DOHH2 (cell line): Measurements from ENCODE around the gene SH3RF3.
"Not testable (repeated sequence)": the region's sequence is repeated elsewhere in the genome, so short reads cannot be mapped to it uniquely, and the experiment has no call there.

Source experiments
- H3F3A ChIP-seq: fragments of 200-600 bp; sonication (generic), shearing (Covaris generic); 2 replicates; pipeline ENCODE4 v1.6.0; 2016; ENCODE audit warnings: antibody characterized with exemption, mild to moderate bottlenecking; ENCODE audit not compliant: control insufficient read depth, insufficient read depth
- H3K27ac ChIP-seq: fragments of 200-600 bp; sonication (generic); 2 replicates; pipeline ENCODE4 v1.5.1; 2014; ENCODE audit warnings: low read depth, mild to moderate bottlenecking, low read length, moderate library complexity
- H3K27me3 ChIP-seq: fragments of 200-600 bp; sonication (generic); 2 replicates; pipeline ENCODE4 v1.6.1; 2014; ENCODE audit warnings: mild to moderate bottlenecking, low read length, mixed read lengths; ENCODE audit not compliant: control insufficient read depth
- H3K36me3 ChIP-seq: fragments of 200-600 bp; sonication (generic); 2 replicates; pipeline ENCODE4 v1.6.1; 2014; ENCODE audit warnings: mild to moderate bottlenecking, low read length, moderate library complexity, mixed read lengths; ENCODE audit not compliant: control insufficient read depth
- H3K4me1 ChIP-seq: fragments of 200-600 bp; sonication (generic); 2 replicates; pipeline ENCODE4 v1.6.1; 2014; ENCODE audit warnings: mild to moderate bottlenecking, low read length, mixed read lengths; ENCODE audit not compliant: control insufficient read depth
- H3K4me2 ChIP-seq: fragments of 200-600 bp; sonication (generic); 2 replicates; pipeline ENCODE4 v1.6.0; 2014; ENCODE audit warnings: mild to moderate bottlenecking, low read length, moderate library complexity
- H3K4me3 ChIP-seq: fragments of 200-600 bp; sonication (generic); 2 replicates; pipeline ENCODE4 v1.5.1; 2014; ENCODE audit warnings: mild to moderate bottlenecking, low read length, mixed read lengths
- H3K79me2 ChIP-seq: fragments of 200-600 bp; sonication (generic); 2 replicates; pipeline ENCODE4 v1.6.1; 2014; ENCODE audit warnings: mild to moderate bottlenecking, low read length, mixed read lengths; ENCODE audit not compliant: control insufficient read depth
- H3K9me2 ChIP-seq: fragments of 200-600 bp; sonication (generic); replicated peaks from 2 replicates; pipeline ENCODE4 v1.6.1; 2014; ENCODE audit warnings: mild to moderate bottlenecking, low read length, mixed read lengths; ENCODE audit not compliant: control insufficient read depth
- H3K9me3 ChIP-seq: fragments of 200-600 bp; sonication (generic); 2 replicates; pipeline ENCODE4 v1.6.1; 2014; ENCODE audit warnings: antibody characterized with exemption, low read length, mixed read lengths; ENCODE audit not compliant: control insufficient read depth, insufficient read depth
- H4K20me1 ChIP-seq: fragments of 200-600 bp; sonication (generic); 2 replicates; pipeline ENCODE4 v1.6.0; 2014; ENCODE audit warnings: low read depth, mild to moderate bottlenecking, antibody characterized with exemption, low read length, moderate library complexity; ENCODE audit not compliant: control insufficient read depth, insufficient read depth
- EZH2phosphoT487 ChIP-seq: fragments of 200-600 bp; sonication (generic); IDR thresholded peaks from 2 replicates; pipeline ENCODE4 v1.6.1; 2017; ENCODE audit warnings: borderline replicate concordance, mild to moderate bottlenecking, antibody characterized with exemption, low read length, moderate library complexity, mixed read lengths
- TF ChIP-seq, protein P1 (sequence below): fragments of 200-600 bp; sonication (generic); IDR thresholded peaks from one replicate; pipeline ENCODE4 v1.5.1; 2014; ENCODE audit warnings: antibody characterized with exemption, mild to moderate bottlenecking, low read depth, low read length; ENCODE audit not compliant: poor library complexity, severe bottlenecking

Gene SH3RF3

DNA sequence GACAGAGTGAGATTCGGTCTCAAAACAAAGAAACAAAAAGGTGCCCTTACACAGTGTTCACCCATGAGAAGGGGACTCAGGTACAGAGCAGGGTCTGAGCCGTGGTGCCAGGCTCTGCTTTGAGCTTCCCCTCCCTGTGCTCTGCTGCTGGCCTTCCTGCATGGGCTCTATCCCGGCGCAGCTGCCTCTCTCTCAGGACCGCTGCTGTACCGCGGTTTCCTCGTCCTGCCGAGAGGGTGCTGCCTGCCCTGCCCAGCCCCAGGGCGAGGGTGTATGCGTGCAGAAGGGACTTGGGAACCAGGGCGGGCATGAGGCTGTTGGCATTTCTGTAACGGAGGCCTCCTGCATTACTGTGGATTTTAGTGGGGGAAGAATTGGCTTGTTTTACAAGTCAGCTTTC, 30.1 kb downstream of the SH3RF3 start:
- Histone ChIP-seq H3K9me3 (no peaks in the 10 kb centered on the region), H3K4me3 (no peak overlapping the region), H3K79me2 (no peaks in the 10 kb centered on the region), H3K27me3 (no peaks in the 10 kb centered on the region), H3K36me3 (no peaks in the 10 kb centered on the region), H4K20me1 (no peaks in the 10 kb centered on the region), H3K27ac (no peak overlapping the region), H3K9me2 (no peaks in the 10 kb centered on the region), H3K4me2 (no peak overlapping the region), H3F3A (no peaks in the 10 kb centered on the region), H3K4me1 (no peaks in the 10 kb centered on the region)
- TF ChIP-seq EZH2phosphoT487, result no peak
- TF ChIP-seq, protein P1, sequence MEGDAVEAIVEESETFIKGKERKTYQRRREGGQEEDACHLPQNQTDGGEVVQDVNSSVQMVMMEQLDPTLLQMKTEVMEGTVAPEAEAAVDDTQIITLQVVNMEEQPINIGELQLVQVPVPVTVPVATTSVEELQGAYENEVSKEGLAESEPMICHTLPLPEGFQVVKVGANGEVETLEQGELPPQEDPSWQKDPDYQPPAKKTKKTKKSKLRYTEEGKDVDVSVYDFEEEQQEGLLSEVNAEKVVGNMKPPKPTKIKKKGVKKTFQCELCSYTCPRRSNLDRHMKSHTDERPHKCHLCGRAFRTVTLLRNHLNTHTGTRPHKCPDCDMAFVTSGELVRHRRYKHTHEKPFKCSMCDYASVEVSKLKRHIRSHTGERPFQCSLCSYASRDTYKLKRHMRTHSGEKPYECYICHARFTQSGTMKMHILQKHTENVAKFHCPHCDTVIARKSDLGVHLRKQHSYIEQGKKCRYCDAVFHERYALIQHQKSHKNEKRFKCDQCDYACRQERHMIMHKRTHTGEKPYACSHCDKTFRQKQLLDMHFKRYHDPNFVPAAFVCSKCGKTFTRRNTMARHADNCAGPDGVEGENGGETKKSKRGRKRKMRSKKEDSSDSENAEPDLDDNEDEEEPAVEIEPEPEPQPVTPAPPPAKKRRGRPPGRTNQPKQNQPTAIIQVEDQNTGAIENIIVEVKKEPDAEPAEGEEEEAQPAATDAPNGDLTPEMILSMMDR, result no peak

DNA sequence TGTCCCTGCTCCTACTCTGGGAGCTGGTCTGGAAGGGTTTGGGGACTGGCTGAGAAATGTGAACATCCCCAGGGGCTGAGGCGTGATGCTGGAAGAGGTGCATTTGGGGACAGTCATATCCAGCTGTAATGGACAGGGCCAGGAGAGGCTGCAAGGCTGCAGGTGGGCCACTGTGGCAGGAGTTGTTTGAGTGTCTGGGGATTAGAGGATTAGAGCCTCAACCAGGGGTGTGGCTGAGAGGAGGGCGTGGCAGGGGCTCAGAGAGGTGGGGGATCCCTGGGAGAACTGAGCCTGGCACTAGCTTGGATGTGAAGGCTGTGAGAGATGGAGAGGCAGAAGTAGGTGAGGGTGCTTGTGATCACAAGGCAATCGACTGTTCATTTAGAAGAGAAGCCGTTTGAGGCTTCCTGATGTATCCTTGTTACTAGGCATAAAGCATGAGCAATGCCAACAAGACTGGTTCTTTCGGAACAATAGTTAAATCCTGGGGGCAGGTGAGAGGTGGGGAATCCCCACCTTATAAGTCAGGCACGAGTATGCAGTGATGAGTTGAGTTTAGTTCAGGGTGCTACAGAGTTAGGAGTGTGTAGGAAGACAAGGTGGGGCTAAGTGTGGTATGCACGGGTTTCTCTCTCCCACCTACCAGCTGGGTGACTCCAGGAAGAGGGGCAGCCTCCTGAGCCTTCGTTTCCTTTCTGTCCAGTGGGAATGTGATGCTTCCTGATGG, 31.9 kb downstream of the SH3RF3 start:
- H3K36me3 ChIP-seq, result no peaks in the 10 kb centered on the region
- H3K27ac ChIP-seq, result no peak overlapping the region
- H4K20me1 ChIP-seq, result no peaks in the 10 kb centered on the region
- H3F3A ChIP-seq, result no peaks in the 10 kb centered on the region
- no peaks in the 10 kb centered on the region for H3K9me2 ChIP-seq
- H3K27me3 ChIP-seq, result no peaks in the 10 kb centered on the region
- H3K4me1 ChIP-seq, result no peaks in the 10 kb centered on the region
- H3K4me2 ChIP-seq, result no peak overlapping the region
- no peak overlapping the region for H3K4me3 ChIP-seq
- no peaks in the 10 kb centered on the region for H3K9me3 ChIP-seq
- no peak for TF ChIP-seq EZH2phosphoT487
- TF ChIP-seq, protein P1, result no peak
- no peaks in the 10 kb centered on the region for H3K79me2 ChIP-seq

DNA sequence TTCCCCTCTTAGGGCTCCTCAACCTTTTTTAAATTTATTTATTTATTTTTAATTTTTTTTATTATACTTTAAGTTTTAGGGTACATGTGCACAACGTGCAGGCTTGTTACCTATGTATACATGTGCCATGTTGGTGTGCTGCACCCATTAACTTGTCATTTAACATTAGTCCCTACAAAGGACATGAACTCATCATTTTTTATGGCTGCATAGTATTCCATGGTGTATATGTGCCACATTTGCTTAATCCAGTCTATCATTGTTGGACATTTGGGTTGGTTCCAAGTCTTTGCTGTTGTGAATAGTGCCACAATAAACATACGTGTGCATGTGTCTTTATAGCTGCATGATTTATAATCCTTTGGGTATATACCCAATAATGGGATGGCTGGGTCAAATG, 33.4 kb downstream of the SH3RF3 start:
- H3K4me2 ChIP-seq, H3K9me3 ChIP-seq, H3K27me3 ChIP-seq, H3K36me3 ChIP-seq, H3K4me1 ChIP-seq, H3F3A ChIP-seq, H3K4me3 ChIP-seq, H4K20me1 ChIP-seq, H3K9me2 ChIP-seq, H3K79me2 ChIP-seq, H3K27ac ChIP-seq: not testable (repeated sequence)

DNA sequence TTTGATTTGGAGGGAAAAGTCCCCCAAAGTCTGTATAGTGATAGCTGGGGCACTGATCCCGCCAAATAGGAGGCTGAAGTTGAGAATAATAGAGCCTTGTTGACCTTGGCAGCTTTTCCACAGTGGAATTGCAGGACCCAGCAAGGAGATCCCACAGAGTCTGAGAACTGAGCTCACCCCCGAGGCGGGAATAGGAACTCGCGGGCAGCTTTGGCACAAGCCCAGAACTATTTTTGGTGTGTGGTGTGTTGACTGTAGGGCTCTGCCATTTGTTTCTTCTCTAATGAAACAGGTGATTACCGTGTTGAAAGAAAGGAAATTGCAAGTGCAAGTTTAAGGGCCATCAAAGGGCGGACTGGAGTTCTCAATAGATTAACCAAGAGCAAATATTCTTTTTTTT, 34.0 kb downstream of the SH3RF3 start:
- no peaks in the 10 kb centered on the region for H3K36me3 ChIP-seq
- H3K4me2 ChIP-seq, result no peak overlapping the region
- no peak overlapping the region for H3K27ac ChIP-seq
- H4K20me1 ChIP-seq, result no peaks in the 10 kb centered on the region
- no peaks in the 10 kb centered on the region for H3K9me2 ChIP-seq
- no peaks in the 10 kb centered on the region for H3F3A ChIP-seq
- peaks cover 2% of the 10 kb centered on the region; the same call in 1 of the 2 replicates for H3K27me3 ChIP-seq
- TF ChIP-seq, protein P1, result no peak
- TF ChIP-seq EZH2phosphoT487, result no peak
- no peaks in the 10 kb centered on the region for H3K4me1 ChIP-seq
- no peaks in the 10 kb centered on the region for H3K79me2 ChIP-seq
- H3K4me3 ChIP-seq, result no peak overlapping the region
- no peaks in the 10 kb centered on the region for H3K9me3 ChIP-seq
